Measurements from ENCODE around the gene NUDT6.
"Not testable (repeated sequence)": the region's sequence is repeated elsewhere in the genome, so short reads cannot be mapped to it uniquely, and the experiment has no call there.

NUDT6 gene

GRCh38 chr4:122884499-122884898 lies 37.9 kb downstream of the NUDT6 start:
- Histone ChIP-seq H3K36me3 (ENCODE audit: control insufficient read depth, insufficient read depth, low read length) (no peaks in the 10 kb centered on the region), H3K27ac (ENCODE audit: insufficient read depth, low read length, poor library complexity, severe bottlenecking) (no peak overlapping the region), H3K27me3 (replicated peaks; ENCODE audit: control insufficient read depth, insufficient read depth, low read length, poor library complexity, severe bottlenecking) (no peaks in the 10 kb centered on the region), H3K4me3 (ENCODE audit: insufficient read depth, low read depth, low read length, poor library complexity, severe bottlenecking) (no peak overlapping the region), H3K9me3 (ENCODE audit: control insufficient read depth, low read length) (no peaks in the 10 kb centered on the region), H3K4me1 (ENCODE audit: control insufficient read depth, insufficient read depth, low read length, poor library complexity, severe bottlenecking) (no peaks in the 10 kb centered on the region)
- no peak for DNase-seq

DNA sequence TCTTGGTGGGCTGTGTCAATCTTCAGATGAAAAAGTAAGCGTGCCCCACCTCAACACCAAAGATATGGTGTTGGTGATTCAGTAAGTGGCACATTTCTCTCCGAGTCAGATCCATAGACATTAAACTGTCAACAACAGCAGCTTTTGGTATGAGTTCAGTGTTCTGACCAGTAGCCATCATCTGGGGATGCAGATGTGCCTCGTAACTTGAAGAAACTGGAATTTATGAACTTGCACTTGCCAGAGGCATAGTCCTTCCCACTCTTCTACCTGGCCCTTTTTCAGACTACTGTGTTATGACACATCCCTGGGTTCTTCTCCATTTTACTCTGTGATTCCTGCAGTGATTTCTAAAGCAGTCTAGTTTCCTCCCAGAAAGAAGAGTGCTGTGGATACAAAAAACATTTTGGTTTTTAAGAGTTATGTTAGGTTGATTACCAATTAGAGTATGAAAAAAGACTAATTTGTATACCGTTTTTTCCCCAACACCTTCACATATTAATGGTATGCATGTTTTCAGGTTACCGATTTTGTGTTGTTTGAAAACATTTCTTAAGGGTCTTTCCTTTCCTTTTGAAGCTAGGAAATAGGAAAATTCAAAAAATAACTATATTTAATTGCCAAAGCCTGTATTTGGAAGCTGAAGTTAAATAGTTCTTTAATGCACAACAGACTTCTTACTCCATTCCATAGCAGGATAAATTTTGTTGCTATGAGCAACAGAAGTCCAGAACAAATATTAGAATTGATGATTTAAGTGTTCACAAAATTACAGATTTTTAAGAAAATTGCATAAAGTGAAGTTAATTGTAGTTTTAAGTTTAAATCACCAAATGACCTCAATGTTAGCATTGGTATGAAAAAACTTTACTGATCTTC lies 39.3 kb downstream of the NUDT6 start:
- H3K9me3 ChIP-seq (ENCODE audit: control insufficient read depth, low read length) = no peaks in the 10 kb centered on the region
- H3K4me3 ChIP-seq (ENCODE audit: insufficient read depth, low read depth, low read length, poor library complexity, severe bottlenecking) = no peak overlapping the region
- no peak overlapping the region for H3K27ac ChIP-seq (ENCODE audit: insufficient read depth, low read length, poor library complexity, severe bottlenecking)
- DNase-seq = no peak
- no peaks in the 10 kb centered on the region for H3K4me1 ChIP-seq (ENCODE audit: control insufficient read depth, insufficient read depth, low read length, poor library complexity, severe bottlenecking)
- no peaks in the 10 kb centered on the region for H3K27me3 ChIP-seq (replicated peaks; ENCODE audit: control insufficient read depth, insufficient read depth, low read length, poor library complexity, severe bottlenecking)
- H3K36me3 ChIP-seq (ENCODE audit: control insufficient read depth, insufficient read depth, low read length) = no peaks in the 10 kb centered on the region

- Histone ChIP-seq H3K36me3 (ENCODE audit: control insufficient read depth, insufficient read depth, low read length) (no peaks in the 10 kb centered on the region), H3K4me3 (ENCODE audit: insufficient read depth, low read depth, low read length, poor library complexity, severe bottlenecking) (no peak overlapping the region), H3K27me3 (replicated peaks; ENCODE audit: control insufficient read depth, insufficient read depth, low read length, poor library complexity, severe bottlenecking) (no peaks in the 10 kb centered on the region), H3K27ac (ENCODE audit: insufficient read depth, low read length, poor library complexity, severe bottlenecking) (no peak overlapping the region), H3K9me3 (ENCODE audit: control insufficient read depth, low read length) (no peaks in the 10 kb centered on the region), H3K4me1 (ENCODE audit: control insufficient read depth, insufficient read depth, low read length, poor library complexity, severe bottlenecking) (no peaks in the 10 kb centered on the region)
- no peak for DNase-seq
Observed at GRCh38 chr4:122879001-122879400, 43.4 kb downstream of the NUDT6 start.

GRCh38 chr4:122876456-122876855 lies 45.9 kb downstream of the NUDT6 start:
- Histone ChIP-seq H3K4me3 (ENCODE audit: insufficient read depth, low read depth, low read length, poor library complexity, severe bottlenecking) (no peak overlapping the region), H3K27ac (ENCODE audit: insufficient read depth, low read length, poor library complexity, severe bottlenecking) (no peak overlapping the region), H3K4me1 (ENCODE audit: control insufficient read depth, insufficient read depth, low read length, poor library complexity, severe bottlenecking) (no peaks in the 10 kb centered on the region), H3K9me3 (ENCODE audit: control insufficient read depth, low read length) (no peaks in the 10 kb centered on the region), H3K36me3 (ENCODE audit: control insufficient read depth, insufficient read depth, low read length) (no peaks in the 10 kb centered on the region), H3K27me3 (replicated peaks; ENCODE audit: control insufficient read depth, insufficient read depth, low read length, poor library complexity, severe bottlenecking) (no peaks in the 10 kb centered on the region)
- DNase-seq = no peak

DNA sequence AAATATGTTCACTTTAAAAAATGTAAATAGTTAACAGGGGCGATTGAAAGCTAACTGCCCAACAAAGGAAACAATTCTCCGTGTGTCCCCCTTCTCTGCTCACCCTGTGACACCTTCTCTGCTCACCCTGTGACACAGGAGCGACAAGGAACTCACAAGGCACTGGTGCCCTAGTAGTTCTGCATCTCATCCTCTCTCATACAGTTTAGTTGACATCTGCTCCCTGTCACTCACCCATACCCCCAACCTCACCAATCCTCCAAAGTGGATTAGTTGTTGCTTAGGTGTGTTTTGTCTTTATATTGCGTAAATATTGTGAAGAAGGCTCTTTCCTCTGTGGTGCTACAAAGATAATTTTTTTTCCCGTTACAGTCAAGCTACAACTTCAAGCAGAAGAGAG lies 46.4 kb downstream of the NUDT6 start:
- Histone ChIP-seq H3K36me3 (ENCODE audit: control insufficient read depth, insufficient read depth, low read length) (no peaks in the 10 kb centered on the region), H3K27me3 (replicated peaks; ENCODE audit: control insufficient read depth, insufficient read depth, low read length, poor library complexity, severe bottlenecking) (no peaks in the 10 kb centered on the region), H3K4me3 (ENCODE audit: insufficient read depth, low read depth, low read length, poor library complexity, severe bottlenecking) (no peak overlapping the region), H3K27ac (ENCODE audit: insufficient read depth, low read length, poor library complexity, severe bottlenecking) (no peak overlapping the region), H3K9me3 (ENCODE audit: control insufficient read depth, low read length) (no peaks in the 10 kb centered on the region), H3K4me1 (ENCODE audit: control insufficient read depth, insufficient read depth, low read length, poor library complexity, severe bottlenecking) (no peaks in the 10 kb centered on the region)
- DNase-seq = no peak

DNA sequence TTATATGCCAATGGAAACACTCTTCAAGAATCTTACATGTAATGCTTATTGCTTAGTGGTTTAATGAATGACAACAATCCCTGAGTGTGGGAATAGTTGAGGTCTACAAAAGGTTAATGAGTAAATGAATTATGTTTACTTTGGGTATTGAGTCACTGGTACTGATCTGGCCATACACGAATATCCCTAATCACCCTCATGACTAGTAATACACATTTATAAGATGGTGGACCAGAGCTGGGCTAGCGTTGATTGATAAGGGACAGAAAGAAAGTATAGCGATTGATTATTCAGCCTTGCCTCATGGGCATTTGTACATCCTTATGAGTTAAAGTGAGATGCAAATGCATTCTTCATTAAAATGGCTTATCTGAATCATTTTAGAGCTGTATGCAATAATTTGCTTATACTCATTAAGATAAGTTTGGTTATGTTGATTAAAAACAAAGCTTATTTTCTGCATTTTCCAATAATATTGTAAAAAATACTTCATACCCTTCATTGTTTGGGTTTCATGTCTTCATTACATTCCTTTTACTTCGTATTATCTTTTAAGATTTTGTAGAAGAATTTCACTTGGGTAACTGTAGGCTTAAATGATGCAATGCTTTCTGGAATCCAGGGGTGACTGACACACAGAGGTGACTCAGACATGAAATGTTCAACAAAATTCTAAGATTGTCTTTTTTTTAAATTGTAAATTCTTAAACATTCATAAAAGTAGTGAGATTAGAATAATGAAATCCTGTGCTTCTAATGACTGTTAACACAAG lies 48.4 kb downstream of the NUDT6 start:
- no peak overlapping the region for H3K4me3 ChIP-seq (ENCODE audit: insufficient read depth, low read depth, low read length, poor library complexity, severe bottlenecking)
- no peaks in the 10 kb centered on the region for H3K9me3 ChIP-seq (ENCODE audit: control insufficient read depth, low read length)
- no peak overlapping the region for H3K27ac ChIP-seq (ENCODE audit: insufficient read depth, low read length, poor library complexity, severe bottlenecking)
- H3K27me3 ChIP-seq (replicated peaks; ENCODE audit: control insufficient read depth, insufficient read depth, low read length, poor library complexity, severe bottlenecking) = no peaks in the 10 kb centered on the region
- no peaks in the 10 kb centered on the region for H3K4me1 ChIP-seq (ENCODE audit: control insufficient read depth, insufficient read depth, low read length, poor library complexity, severe bottlenecking)
- no peaks in the 10 kb centered on the region for H3K36me3 ChIP-seq (ENCODE audit: control insufficient read depth, insufficient read depth, low read length)
- no peak for DNase-seq

GRCh38 chr4:122873146-122873545 lies 49.3 kb downstream of the NUDT6 start:
- Histone ChIP-seq H3K27me3 (replicated peaks; ENCODE audit: control insufficient read depth, insufficient read depth, low read length, poor library complexity, severe bottlenecking) (no peaks in the 10 kb centered on the region), H3K4me1 (ENCODE audit: control insufficient read depth, insufficient read depth, low read length, poor library complexity, severe bottlenecking) (no peaks in the 10 kb centered on the region), H3K4me3 (ENCODE audit: insufficient read depth, low read depth, low read length, poor library complexity, severe bottlenecking) (no peak overlapping the region), H3K9me3 (ENCODE audit: control insufficient read depth, low read length) (no peaks in the 10 kb centered on the region), H3K36me3 (ENCODE audit: control insufficient read depth, insufficient read depth, low read length) (no peaks in the 10 kb centered on the region), H3K27ac (ENCODE audit: insufficient read depth, low read length, poor library complexity, severe bottlenecking) (no peak overlapping the region)
- DNase-seq = no peak

DNA sequence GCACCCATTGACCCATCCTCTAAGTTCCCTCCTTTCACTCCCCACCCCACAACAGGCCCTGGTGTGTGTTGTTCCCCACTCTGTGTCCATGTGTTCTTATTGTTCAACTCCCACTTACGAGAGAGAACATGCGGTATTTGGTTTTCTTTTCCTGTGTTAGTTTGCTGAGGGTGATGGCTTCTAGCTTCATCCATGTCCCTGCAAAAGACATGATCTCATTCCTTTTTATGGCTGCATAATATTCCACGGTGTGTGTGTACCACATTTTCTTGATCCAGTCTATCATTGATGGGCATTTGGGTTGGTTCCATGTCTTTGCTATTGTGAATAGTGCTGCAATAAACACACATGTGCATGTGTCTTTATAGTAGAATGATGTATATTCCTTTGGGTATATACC lies 54.2 kb downstream of the NUDT6 start:
- H3K27ac ChIP-seq (ENCODE audit: insufficient read depth, low read length, poor library complexity, severe bottlenecking); DNase-seq; H3K36me3 ChIP-seq (ENCODE audit: control insufficient read depth, insufficient read depth, low read length); H3K4me1 ChIP-seq (ENCODE audit: control insufficient read depth, insufficient read depth, low read length, poor library complexity, severe bottlenecking); H3K4me3 ChIP-seq (ENCODE audit: insufficient read depth, low read depth, low read length, poor library complexity, severe bottlenecking); H3K27me3 ChIP-seq (replicated peaks; ENCODE audit: control insufficient read depth, insufficient read depth, low read length, poor library complexity, severe bottlenecking); H3K9me3 ChIP-seq (ENCODE audit: control insufficient read depth, low read length): not testable (repeated sequence)

- Histone ChIP-seq H3K4me1 (ENCODE audit: control insufficient read depth, insufficient read depth, low read length, poor library complexity, severe bottlenecking) (no peaks in the 10 kb centered on the region), H3K36me3 (ENCODE audit: control insufficient read depth, insufficient read depth, low read length) (no peaks in the 10 kb centered on the region), H3K4me3 (ENCODE audit: insufficient read depth, low read depth, low read length, poor library complexity, severe bottlenecking) (no peak overlapping the region), H3K27me3 (replicated peaks; ENCODE audit: control insufficient read depth, insufficient read depth, low read length, poor library complexity, severe bottlenecking) (peaks cover 4% of the 10 kb centered on the region), H3K27ac (ENCODE audit: insufficient read depth, low read length, poor library complexity, severe bottlenecking) (no peak overlapping the region), H3K9me3 (ENCODE audit: control insufficient read depth, low read length) (no peaks in the 10 kb centered on the region)
- no peak for DNase-seq
Observed at GRCh38 chr4:122865425-122865824, 57.0 kb downstream of the NUDT6 start.

GRCh38 chr4:122863639-122864038 lies 58.8 kb downstream of the NUDT6 start:
- Histone ChIP-seq H3K4me1 (ENCODE audit: control insufficient read depth, insufficient read depth, low read length, poor library complexity, severe bottlenecking) (no peaks in the 10 kb centered on the region), H3K36me3 (ENCODE audit: control insufficient read depth, insufficient read depth, low read length) (no peaks in the 10 kb centered on the region), H3K9me3 (ENCODE audit: control insufficient read depth, low read length) (no peaks in the 10 kb centered on the region), H3K27me3 (replicated peaks; ENCODE audit: control insufficient read depth, insufficient read depth, low read length, poor library complexity, severe bottlenecking) (peaks cover 4% of the 10 kb centered on the region), H3K4me3 (ENCODE audit: insufficient read depth, low read depth, low read length, poor library complexity, severe bottlenecking) (no peak overlapping the region), H3K27ac (ENCODE audit: insufficient read depth, low read length, poor library complexity, severe bottlenecking) (no peak overlapping the region)
- no peak for DNase-seq

All from effector memory CD4-positive, alpha-beta T cell (primary cell).